A549 (cell line): Measurements from ENCODE around the gene STRA8.

Experiments used
- CEBPB ChIP-seq, 2 experiments: fragments of >200 bp in 1 of 2; sonication (Bioruptor Twin) in 1 of 2; formaldehyde crosslinking in 1 of 2; IDR thresholded peaks; 2 replicates each; pipeline ENCODE4 v1.6.1; 2012 to 2016
- JUN ChIP-seq, 2 experiments: fragments of >200 bp; sonication (Bioruptor Twin); formaldehyde crosslinking; IDR thresholded peaks; 2 replicates in 1 of 2; 3 replicates in 1 of 2; pipeline ENCODE4 v1.6.1; 2016 to 2017
- MAFK ChIP-seq: fragments of 450-650 bp; IDR thresholded peaks from 2 replicates; pipeline ENCODE4 v1.6.1; 2014; ENCODE audit not compliant: partially characterized antibody
- MAZ ChIP-seq: fragments of 150-350 bp; IDR thresholded peaks from 2 replicates; pipeline ENCODE4 v1.6.1; 2014; ENCODE audit warnings: antibody characterized with exemption, low read depth, low read length, borderline replicate concordance
- POLR2A ChIP-seq: IDR thresholded peaks from 2 replicates; pipeline ENCODE4 v1.6.1; 2012; ENCODE audit warnings: mild to moderate bottlenecking, low read length
- ZC3H11A ChIP-seq: fragments of 450-650 bp; IDR thresholded peaks from 2 replicates; pipeline ENCODE4 v1.6.1; 2014; ENCODE audit warnings: antibody characterized with exemption, mild to moderate bottlenecking
- TF ChIP-seq, protein P1 (sequence below): fragments of >200 bp; sonication (Bioruptor Twin); formaldehyde crosslinking; IDR thresholded peaks from 3 replicates; pipeline ENCODE4 v1.5.1; 2016
- TF ChIP-seq, protein P2 (sequence below): IDR thresholded peaks from 2 replicates; pipeline ENCODE4 v1.6.1; 2012; ENCODE audit warnings: low read depth, borderline replicate concordance
- TF ChIP-seq, protein P3 (sequence below): fragments of 200-600 bp; sonication (generic); IDR thresholded peaks from 2 replicates; pipeline ENCODE4 v1.6.1; 2016; ENCODE audit warnings: antibody characterized with exemption, mild to moderate bottlenecking, moderate library complexity
- TF ChIP-seq, protein P4 (sequence below): IDR thresholded peaks from 2 replicates; pipeline ENCODE4 v1.6.1; 2012

DNA sequence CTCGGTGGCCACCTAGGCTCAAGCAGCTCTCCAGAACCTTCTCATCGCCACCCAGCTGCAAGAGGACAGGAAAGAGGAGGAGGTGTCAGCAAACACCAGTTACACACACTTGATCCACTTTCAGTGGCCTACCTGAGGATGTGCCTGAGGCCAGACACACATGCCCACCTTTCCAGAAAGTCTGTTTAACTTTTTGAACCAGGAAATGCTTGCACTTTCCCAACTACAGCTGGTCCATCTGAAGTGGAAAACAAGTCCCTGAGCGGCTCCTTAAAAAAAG is 47.4 kb upstream of the STRA8 start:
- no peak for TF ChIP-seq ZC3H11A
- TF ChIP-seq, protein P1, sequence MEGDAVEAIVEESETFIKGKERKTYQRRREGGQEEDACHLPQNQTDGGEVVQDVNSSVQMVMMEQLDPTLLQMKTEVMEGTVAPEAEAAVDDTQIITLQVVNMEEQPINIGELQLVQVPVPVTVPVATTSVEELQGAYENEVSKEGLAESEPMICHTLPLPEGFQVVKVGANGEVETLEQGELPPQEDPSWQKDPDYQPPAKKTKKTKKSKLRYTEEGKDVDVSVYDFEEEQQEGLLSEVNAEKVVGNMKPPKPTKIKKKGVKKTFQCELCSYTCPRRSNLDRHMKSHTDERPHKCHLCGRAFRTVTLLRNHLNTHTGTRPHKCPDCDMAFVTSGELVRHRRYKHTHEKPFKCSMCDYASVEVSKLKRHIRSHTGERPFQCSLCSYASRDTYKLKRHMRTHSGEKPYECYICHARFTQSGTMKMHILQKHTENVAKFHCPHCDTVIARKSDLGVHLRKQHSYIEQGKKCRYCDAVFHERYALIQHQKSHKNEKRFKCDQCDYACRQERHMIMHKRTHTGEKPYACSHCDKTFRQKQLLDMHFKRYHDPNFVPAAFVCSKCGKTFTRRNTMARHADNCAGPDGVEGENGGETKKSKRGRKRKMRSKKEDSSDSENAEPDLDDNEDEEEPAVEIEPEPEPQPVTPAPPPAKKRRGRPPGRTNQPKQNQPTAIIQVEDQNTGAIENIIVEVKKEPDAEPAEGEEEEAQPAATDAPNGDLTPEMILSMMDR = no peak
- TF ChIP-seq, protein P2, sequence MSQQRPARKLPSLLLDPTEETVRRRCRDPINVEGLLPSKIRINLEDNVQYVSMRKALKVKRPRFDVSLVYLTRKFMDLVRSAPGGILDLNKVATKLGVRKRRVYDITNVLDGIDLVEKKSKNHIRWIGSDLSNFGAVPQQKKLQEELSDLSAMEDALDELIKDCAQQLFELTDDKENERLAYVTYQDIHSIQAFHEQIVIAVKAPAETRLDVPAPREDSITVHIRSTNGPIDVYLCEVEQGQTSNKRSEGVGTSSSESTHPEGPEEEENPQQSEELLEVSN = no peak
- no peak for TF ChIP-seq POLR2A
- TF ChIP-seq, protein P3, sequence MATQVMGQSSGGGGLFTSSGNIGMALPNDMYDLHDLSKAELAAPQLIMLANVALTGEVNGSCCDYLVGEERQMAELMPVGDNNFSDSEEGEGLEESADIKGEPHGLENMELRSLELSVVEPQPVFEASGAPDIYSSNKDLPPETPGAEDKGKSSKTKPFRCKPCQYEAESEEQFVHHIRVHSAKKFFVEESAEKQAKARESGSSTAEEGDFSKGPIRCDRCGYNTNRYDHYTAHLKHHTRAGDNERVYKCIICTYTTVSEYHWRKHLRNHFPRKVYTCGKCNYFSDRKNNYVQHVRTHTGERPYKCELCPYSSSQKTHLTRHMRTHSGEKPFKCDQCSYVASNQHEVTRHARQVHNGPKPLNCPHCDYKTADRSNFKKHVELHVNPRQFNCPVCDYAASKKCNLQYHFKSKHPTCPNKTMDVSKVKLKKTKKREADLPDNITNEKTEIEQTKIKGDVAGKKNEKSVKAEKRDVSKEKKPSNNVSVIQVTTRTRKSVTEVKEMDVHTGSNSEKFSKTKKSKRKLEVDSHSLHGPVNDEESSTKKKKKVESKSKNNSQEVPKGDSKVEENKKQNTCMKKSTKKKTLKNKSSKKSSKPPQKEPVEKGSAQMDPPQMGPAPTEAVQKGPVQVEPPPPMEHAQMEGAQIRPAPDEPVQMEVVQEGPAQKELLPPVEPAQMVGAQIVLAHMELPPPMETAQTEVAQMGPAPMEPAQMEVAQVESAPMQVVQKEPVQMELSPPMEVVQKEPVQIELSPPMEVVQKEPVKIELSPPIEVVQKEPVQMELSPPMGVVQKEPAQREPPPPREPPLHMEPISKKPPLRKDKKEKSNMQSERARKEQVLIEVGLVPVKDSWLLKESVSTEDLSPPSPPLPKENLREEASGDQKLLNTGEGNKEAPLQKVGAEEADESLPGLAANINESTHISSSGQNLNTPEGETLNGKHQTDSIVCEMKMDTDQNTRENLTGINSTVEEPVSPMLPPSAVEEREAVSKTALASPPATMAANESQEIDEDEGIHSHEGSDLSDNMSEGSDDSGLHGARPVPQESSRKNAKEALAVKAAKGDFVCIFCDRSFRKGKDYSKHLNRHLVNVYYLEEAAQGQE = no peak
- no peak for TF ChIP-seq MAZ
- no peak for TF ChIP-seq MAFK
- TF ChIP-seq, protein P4, sequence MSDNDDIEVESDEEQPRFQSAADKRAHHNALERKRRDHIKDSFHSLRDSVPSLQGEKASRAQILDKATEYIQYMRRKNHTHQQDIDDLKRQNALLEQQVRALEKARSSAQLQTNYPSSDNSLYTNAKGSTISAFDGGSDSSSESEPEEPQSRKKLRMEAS = no peak
- TF ChIP-seq JUN (IDR thresholded peaks at IDR 0.05) = no peak
- TF ChIP-seq CEBPB (IDR thresholded peaks at IDR 0.05) = no peak
